HG02759 (cell line): Measurements from ENCODE around the gene PHACTR4.
"Not testable (repeated sequence)": the region's sequence is repeated elsewhere in the genome, so short reads cannot be mapped to it uniquely, and the experiment has no call there.

ENCODE experiments used
- ATAC-seq: cut with Tn5 transposase; IDR thresholded peaks from one replicate; pipeline ENCODE4 v1.9.1; 2021; ENCODE audit warnings: mild to moderate bottlenecking, moderate library complexity; ENCODE audit not compliant: unreplicated experiment

The PHACTR4 gene

GRCh38 chr1:28428012-28428411 is 58.5 kb downstream of the PHACTR4 start:
- ATAC-seq, result no peak

- ATAC-seq, result no peak
Observed at GRCh38 chr1:28428990-28429520, 59.5 kb downstream of the PHACTR4 start.

- no peak for ATAC-seq
Observed at GRCh38 chr1:28436211-28436769, 66.8 kb downstream of the PHACTR4 start.

- ATAC-seq, result no peak
Observed at GRCh38 chr1:28437264-28437923, 67.9 kb downstream of the PHACTR4 start.

GRCh38 chr1:28437924-28438699 is 68.6 kb downstream of the PHACTR4 start:
- no peak for ATAC-seq

GRCh38 chr1:28439320-28439719 is 69.8 kb downstream of the PHACTR4 start:
- no peak for ATAC-seq

GRCh38 chr1:28441674-28442073 is 72.1 kb downstream of the PHACTR4 start:
- no peak for ATAC-seq

- ATAC-seq, result no peak
Observed at GRCh38 chr1:28443550-28443949, 74.0 kb downstream of the PHACTR4 start.

- ATAC-seq, result no peak
Observed at GRCh38 chr1:28447679-28448078, 78.1 kb downstream of the PHACTR4 start.

GRCh38 chr1:28448094-28448611 is 78.6 kb downstream of the PHACTR4 start:
- not testable (repeated sequence) for ATAC-seq

- ATAC-seq, result no peak
Observed at GRCh38 chr1:28449904-28450303, 80.4 kb downstream of the PHACTR4 start.

GRCh38 chr1:28450561-28450960 is 81.0 kb downstream of the PHACTR4 start:
- ATAC-seq, result no peak

GRCh38 chr1:28451011-28451410 is 81.5 kb downstream of the PHACTR4 start:
- ATAC-seq, result no peak

- ATAC-seq, result no peak
Observed at GRCh38 chr1:28456078-28456477, 86.5 kb downstream of the PHACTR4 start.

GRCh38 chr1:28457678-28458077 is 88.1 kb downstream of the PHACTR4 start:
- ATAC-seq, result no peak

GRCh38 chr1:28458237-28459228 is 89.0 kb downstream of the PHACTR4 start:
- ATAC-seq, result no peak

- ATAC-seq, result no peak
Observed at GRCh38 chr1:28466226-28466778, 96.8 kb downstream of the PHACTR4 start.

- no peak for ATAC-seq
Observed at GRCh38 chr1:28470146-28470545, 100.6 kb downstream of the PHACTR4 start.

- not testable (repeated sequence) for ATAC-seq
Observed at GRCh38 chr1:28479497-28479896, 110.0 kb downstream of the PHACTR4 start.

- no peak for ATAC-seq
Observed at GRCh38 chr1:28480308-28480707, 110.8 kb downstream of the PHACTR4 start.
